ENCODE results near the gene BAX.

DNA sequence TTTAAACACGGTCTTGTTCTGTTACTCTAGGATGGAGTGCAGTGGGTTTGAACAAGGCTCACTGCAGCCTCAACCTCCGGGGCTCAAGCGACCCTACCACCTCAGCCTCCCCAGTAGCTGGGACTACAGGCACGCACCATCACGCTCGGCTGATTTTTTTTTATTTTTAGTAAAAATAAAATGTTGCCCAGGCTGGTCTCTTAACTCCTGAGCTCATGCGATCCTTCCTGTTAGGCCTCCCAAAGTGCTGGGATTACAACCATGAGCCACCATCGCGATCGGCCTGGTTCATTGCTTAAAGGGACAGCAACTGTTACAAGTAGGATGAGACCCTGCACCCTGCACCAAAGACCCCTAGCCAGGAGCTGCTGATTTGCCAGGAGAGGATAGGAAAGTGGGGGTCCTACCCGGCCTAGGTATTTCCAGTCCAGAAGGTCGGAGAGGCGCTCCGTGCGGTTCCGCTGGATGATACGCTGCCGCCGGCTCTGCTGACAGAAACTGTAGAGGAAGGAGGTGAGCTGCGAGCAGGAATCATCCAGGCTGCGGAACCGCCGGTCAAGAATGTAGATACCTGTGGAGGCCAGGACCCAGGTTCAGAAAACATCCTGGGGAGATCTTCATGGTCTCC is 15.6 kb downstream of the BAX start:
- no peak for TF ChIP-seq BHLHE40 (IDR thresholded peaks at IDR 0.05; ENCODE audit: borderline replicate concordance)
- no peak for TF ChIP-seq LEF1 (IDR thresholded peaks at IDR 0.05; ENCODE audit: borderline replicate concordance)
- no peak for TF ChIP-seq ZNF384 (IDR thresholded peaks at IDR 0.05)
- TF ChIP-seq ELF4 (IDR thresholded peaks at IDR 0.05): no peak
- no peak for TF ChIP-seq FOXK2 (IDR thresholded peaks at IDR 0.05)
- TF ChIP-seq SP1 (IDR thresholded peaks at IDR 0.05): no peak
- TF ChIP-seq TARDBP (IDR thresholded peaks at IDR 0.05): no peak
- TF ChIP-seq FOXA1 (IDR thresholded peaks at IDR 0.05): no peak
- no peak for TF ChIP-seq NFRKB (IDR thresholded peaks at IDR 0.05)
- no peak for TF ChIP-seq SUZ12 (IDR thresholded peaks at IDR 0.05)
- no peak for TF ChIP-seq PKNOX1 (IDR thresholded peaks at IDR 0.05)
- TF ChIP-seq HDGF (IDR thresholded peaks at IDR 0.05; ENCODE audit: borderline replicate concordance): no peak
- TF ChIP-seq FOXM1 (IDR thresholded peaks at IDR 0.05; ENCODE audit: borderline replicate concordance): no peak
- TF ChIP-seq CTBP1 (IDR thresholded peaks at IDR 0.05; ENCODE audit: borderline replicate concordance): no peak

All from HEK293T (cell line).